T1000 (cell line): ENCODE measurements around the gene SAMD13.
A peak's percentile ranks its signal among the peaks of the same experiment; 100 is the strongest.

ENCODE experiments used
- DNase-seq: peaks from one replicate; lab custom pipeline; 2025; ENCODE audit warnings: mixed read lengths; lab: John Stamatoyannopoulos, UW

Gene SAMD13

DNA sequence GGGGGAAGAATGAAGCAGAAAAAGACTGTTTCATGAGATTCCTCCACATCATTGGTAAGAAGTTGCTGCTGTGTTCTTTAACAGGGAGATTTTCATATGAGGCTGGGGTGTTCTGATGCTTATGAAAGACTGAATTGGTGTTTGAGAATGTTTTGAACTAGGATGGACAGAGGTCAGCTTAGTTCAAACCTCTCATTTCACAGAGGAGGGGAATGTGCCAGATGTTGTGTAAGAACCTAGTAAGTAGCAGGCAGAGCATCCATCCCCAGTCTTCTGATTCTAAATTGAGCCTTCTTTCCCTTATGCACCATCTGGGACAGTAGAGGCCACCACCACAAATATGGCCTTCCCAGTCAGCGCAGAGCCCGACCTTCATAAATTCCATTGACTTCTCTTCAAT lies 43.7 kb downstream of the SAMD13 start:
- DNase-seq, result no peak

DNA sequence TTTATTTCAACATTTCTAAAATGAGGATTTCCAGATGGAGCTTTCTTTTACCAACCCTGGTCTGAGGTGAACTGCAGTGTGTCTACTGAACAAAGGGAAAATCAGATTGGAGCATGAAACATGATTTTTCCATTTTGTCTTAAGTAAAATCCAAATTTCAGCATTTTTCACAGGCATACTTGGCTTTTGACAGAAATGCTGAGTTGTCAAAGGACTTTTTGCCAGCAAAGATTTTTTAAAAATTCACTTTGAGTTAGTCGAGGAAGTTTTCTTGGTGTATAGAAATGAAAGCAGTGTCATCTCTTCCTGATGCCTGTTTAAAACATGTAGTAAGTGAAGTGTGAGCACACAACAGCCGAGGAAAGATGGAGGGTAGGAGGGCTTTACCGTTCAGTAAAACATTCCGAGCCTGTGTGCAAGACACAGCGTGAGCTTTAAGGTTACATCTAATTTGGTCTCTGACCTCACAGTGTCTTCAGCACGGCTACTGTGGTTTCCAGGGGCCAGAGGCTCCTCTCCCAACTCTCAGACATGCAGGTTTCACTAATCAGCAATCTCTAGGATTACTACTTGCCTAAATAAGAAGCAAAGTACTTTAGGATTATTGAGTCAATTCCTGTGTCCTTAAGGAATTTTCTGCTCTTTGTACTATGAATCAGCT lies 45.9 kb downstream of the SAMD13 start:
- DNase-seq, result no peak

DNA sequence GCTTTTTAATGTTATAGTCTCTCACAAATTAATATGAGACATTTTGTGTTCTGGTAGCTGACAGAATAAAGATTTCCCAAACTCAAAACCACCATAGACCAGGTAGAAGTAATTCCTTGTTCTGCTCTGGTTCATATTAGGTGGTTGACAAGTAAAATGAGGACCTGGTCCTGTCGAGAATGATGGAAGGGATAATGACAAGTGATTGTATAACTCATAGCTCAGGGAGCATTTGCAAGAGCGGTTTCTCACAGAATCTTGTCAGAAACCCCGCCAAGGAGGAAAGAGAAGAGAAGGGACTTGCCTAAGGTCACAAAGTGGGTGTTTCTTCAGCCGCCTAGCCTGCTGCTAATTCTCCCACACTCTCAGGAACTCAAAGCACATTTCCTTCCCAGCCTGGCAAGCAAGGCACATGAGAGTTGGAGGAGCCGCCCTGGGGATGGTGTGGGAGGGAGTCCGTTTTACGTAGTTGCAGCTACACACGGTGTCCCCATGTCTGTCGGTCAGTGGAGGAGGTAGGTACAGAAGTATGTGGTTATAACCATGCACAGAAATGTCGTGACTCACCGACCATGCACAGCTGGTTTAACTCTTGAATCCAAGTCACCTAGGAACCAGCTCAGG lies 46.5 kb downstream of the SAMD13 start:
- DNase-seq, result no peak

DNA sequence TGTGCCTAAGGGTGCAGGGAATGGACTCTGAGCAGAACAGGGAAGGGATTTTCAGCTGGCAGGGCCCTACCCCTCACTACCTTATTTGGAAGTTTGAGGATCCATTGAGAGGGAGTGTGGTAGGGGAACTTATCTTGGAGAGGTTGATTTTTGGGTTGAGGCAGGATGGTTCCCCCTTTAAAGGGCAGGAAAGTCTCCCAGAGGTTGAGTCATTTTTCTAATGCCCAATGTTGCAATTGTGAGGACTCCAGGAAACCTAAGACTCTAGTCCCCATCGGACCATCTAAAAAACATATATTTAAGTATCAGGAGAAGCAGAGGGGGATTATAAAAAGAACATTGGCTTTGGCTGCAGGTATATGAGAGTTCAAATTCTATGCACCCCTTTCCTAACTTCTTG lies 47.3 kb downstream of the SAMD13 start:
- no peak for DNase-seq

DNA sequence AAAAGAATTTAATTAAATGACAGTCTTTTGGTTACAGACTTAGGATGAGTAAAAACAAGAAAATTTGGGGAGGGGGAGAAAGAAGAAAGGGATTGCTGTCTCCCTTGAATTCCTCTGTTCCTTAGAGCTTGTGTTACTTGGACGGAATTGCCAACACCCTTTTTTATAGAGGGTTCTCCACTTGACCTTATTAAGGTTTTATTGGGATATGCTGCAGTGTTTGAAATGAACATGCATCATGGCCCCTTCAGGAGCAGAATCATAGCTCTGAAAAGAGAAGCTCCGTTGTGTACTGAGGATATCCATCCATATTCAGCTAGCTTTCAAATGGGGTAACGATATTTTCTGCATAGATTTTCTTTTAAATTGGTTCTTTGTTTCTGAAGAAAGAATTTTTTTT lies 48.6 kb downstream of the SAMD13 start:
- DNase-seq, result no peak

DNA sequence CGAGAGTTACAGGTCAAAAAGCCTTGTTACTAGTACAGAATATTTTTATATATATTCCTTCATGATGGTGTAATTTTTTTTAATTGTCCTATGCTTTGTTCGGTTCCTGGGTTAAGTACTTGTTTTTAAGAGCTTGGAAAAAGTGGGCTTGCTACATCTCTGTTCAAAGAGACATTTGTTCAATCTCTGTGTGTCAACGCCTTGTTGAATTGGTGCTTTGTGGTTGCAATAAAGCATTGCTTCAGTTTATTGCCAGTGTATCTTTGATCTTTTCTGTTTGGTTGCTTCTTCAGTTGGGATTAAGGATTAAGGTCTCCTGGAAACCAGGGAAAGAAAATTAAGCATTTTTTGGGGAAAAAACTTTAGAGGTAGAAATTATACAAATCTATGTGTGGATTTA lies 49.0 kb downstream of the SAMD13 start:
- DNase-seq, result no peak

DNA sequence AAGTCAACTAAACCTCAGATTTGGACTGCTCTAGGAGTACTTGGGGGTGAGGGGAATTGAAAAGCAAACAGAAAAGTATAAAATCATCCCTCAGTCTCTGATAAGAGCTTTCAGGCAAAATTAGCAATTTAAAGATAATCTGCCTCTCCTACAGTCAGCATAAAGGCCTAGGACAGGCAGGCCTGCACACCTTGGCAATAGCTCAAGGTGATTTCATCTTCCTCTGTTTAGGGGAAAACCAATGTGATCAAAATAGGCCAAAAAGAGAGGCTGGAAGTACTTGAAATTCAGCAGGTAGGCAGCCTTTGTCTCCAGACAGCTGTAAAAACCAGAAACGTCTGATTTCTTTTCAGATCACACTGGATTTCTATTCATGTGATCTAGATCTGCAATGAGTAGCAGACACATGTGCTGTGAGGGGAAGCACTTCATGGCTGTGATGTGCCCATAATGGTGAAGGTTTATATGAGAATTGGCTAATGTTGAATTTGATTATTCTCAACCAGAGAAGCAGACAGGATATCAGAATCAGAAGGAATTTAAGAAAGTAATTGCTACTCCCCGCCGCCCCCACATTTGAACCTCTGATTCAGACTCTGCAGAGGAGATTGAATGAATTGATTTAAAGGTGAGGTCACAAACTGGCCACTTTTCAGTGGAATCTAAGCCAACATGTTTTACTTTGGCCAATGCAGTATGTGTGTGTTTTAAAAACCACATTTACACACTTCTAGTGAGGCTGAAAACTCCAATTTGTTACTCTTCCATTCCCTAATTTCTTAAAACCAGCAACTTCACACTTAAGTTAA lies 51.0 kb downstream of the SAMD13 start:
- DNase-seq, result no peak

DNA sequence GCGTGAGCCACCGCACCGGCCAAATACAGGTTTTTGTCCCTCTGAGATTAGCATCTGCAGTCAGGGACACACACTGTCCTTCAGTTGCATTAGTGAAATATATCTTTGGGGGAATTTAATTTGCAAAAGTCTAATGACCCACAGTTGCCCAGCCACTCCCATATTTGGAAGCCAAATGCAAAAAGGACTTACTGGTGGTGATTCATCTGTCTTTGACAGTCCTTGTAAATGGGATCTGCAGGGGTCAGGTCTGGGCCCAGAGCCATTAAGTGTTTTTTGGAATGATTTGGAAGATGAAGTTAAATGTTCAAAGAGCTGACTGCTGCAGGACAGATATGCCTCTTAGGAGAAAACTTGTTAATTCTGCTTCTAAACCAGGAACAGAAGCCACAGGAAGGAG lies 52.2 kb downstream of the SAMD13 start:
- DNase-seq, result no peak

DNA sequence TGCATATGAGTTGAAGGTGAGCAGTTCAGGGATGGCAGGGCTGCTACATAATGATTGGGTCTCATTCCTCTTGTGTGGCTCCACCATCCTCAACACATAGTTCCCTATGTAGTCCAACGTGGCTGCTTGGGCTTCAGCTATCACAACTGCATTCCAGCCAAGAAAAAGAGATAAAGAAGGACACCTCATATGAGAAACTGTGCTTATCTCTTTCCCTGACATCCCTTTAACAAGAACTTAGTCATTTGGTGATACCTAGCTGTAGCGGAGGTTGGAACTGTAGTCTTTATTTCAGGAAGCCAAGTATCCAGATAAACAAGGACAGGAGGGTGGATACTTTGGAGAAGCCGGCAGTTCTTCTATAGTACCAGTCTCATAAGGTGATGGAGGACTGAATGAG lies 54.0 kb downstream of the SAMD13 start:
- no peak for DNase-seq

DNA sequence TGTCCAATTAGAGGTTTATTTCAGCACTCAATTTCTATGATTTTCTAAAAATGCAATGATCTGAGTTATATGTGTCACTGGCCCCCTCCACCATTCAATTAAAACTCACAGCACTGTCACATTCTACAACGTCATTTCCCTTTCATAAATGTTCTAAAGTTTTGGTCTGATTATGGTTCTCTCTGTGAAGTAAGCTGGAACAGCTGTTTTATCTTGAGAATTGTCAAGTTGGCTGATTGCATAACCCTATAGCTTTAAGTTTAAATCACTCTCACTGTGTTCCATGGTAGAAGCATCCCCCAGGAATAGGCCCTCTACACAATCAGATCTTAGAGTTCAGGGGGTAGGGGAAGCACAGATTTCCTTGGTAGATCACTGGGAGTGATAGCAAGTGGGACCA lies 55.4 kb downstream of the SAMD13 start:
- DNase-seq, result no peak

DNA sequence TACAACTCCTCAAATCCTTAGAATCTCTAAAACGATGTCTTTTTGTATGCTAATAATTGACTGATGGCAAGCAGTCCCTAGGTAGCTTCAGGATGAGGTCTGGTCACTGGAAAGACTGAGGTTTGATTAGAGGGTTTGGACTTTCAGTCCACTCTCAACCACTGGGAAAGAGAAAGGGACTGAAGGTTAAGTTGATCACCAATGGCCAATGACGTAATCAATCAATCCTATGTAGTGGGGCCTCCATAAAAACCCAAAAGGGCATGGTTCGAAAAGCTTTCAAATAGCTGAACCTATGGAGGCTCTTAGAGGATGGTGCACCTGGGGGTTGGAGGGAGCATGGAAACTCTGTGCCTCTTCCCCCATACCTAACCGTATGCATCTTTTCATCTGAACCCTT lies 57.2 kb downstream of the SAMD13 start:
- DNase-seq, result no peak

DNA sequence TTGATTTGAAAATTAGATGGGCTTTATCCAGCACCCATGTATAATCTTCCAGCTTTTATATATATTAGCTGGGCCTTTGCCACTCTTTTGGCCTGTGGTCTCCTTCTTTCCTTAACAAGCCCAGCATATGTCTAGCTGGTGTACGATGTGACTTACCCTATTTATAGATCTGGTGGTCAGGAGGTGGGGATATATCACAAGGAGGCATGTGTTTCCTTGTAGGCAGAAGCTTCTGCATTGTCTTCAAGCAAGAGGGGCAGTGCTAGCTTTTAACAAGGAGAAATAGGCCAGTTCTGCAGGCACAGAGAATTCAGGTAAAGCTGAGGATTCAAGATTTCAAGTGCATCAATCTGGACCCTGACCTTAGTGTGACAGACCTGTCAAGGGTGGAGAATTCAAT lies 58.8 kb downstream of the SAMD13 start:
- no peak for DNase-seq

DNA sequence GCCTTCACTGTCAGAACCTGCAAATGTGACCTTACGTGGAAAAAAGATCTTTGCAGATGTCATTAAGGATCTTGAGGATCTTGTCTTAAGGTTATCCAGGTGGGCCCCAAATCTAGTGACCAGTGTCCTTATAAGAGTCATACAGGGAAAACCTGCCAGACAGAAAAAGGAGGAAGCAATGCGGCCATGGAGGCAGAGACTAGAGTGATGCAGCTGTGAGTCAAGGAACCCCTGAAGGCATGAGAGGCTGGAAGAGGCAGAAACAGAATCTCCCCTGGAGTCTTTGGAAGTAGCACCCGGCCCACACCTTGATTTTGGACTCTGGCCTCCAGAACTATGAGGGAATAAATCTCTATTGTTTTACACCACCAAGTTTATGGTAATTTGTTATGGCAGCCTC lies 60.3 kb downstream of the SAMD13 start:
- DNase-seq, result no peak

DNA sequence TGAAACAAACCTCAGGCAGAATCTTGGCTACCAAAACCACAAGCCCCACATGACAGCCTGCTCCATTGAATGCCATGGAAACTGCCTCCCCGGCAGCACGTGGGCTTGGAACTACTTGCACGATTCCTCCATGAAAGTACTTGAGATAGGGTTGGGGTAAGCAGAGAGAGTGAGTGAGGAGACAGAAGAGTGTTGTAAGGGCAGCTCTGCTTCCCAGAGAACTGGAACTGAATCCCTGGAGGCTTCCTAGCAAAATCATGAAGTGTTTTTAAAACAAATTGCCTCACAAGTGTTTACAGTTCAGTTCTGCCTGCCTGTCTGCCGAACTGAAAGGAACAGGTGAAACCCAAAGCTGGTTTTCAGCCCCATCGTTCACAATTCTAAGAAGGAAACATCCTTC lies 61.5 kb downstream of the SAMD13 start:
- no peak for DNase-seq

DNA sequence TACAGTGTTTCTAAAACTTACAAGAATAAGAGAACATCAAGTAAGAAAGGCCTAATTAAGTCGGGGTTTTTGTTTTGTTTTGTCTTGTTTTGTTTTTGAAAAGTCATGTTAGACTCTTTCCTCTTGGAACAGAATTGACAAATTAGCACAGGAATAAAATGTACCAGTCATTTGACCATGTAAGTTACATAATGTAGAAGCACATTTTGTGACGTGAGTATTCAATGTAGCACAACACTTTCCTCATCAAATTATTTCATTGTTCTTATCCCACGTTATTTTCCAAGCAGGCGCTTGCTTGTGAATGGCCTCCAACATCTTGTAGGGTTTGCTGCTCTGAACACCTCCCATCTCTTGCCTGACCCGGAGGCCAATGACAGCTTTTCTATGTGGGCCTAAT lies 62.1 kb downstream of the SAMD13 start:
- no peak for DNase-seq

DNA sequence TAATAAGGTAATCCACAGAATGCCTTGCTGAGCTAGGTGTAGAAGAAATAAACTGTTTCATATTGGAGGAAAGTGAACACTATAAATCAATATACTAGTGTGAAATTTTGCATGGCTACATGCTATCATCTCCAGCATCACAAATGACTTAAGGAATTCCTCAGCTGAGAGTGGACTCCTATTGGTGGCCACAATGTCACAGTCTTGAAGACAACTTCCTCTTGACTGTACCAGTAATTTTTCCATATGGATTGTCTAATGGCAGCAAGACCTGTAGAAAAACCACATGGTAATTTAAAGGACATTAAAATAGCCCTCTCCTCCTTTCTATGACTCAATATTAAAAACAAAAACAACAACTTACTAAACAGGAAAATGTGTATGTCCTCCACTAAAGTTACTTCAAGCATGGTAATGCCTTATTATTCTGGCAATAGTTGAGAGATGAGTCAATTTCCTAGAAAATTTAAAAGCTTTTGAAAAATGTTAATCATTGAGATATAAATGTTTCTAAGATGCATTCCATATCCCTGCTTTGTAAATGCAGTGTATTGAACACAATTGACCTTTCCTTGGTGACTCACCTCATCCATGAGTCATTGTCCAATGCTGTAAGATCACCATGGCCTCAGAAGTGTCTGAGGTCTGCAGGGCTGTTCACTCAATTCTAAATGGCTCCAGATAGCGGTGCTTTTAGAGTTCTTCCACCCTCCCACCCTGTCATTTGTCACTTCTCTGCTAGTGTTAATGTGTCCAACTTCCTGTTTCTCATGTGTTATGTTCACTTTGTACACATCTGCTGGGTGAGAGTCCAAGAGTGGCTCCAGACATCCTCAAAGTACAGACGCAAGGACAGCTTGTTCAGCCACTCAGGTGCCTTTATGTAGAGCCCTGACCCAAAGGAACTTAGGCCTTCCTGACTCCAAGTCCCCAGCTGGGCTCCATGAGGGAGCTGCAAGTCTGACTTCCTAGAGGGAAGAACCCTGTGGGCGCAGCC lies 64.0 kb downstream of the SAMD13 start:
- DNase-seq, result peak; percentile 58

DNA sequence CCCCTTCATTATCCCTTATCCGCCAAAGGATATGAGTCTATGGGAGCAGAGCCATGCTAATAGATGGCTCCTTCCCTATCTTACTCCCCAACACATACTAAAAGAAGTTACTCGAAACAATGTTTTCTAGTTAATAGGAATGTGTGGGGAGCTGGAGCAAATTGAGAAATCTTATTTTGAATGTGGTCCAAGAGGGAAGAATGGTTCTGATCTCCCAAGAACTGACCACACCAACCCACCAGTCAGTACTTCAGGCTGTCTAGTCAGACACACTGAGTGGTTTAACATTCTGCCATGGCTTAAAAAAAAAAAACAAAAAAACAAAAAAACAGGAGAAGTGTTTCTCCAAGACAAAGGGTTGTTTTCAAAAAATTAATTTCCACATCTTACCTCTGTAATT lies 65.3 kb downstream of the SAMD13 start:
- no peak for DNase-seq

DNA sequence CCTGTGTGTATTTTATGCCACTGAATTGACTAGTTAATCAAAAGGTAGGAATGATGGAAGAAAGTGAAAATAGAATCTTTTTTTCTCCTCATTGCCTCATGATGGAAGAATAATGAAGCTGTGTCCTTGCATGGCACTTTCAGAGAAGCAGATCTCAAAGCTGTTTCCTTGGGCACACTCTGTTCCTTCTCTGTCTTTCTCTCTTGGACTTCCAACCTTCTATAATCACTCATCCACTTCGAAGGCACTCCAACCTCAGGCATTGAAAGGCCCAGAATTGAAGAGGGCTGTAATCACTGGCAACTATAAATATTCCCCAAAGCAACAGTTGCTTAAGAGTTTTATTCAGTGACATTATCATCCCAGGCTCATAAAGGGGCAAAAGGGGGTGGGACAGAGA lies 65.7 kb downstream of the SAMD13 start:
- DNase-seq, result no peak

DNA sequence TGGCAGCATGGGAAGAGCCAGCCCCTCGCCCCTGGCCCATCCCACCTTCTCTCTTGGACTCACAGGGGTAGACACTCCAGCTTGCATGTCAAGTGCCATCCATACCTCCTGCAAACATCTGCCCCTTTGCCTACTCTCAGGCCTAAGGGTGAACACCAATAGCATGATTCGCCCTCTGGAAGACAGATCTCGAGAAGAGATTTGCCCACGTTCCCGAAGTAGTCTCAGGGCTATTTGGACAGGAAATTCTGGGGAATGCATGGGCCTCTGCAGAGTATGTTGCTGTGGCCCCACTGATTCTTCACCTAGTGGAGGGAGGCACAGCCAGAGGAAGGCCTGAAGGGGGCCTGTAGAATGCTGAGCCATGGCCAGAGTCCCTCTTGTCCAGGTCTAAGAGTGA lies 66.9 kb downstream of the SAMD13 start:
- no peak for DNase-seq

DNA sequence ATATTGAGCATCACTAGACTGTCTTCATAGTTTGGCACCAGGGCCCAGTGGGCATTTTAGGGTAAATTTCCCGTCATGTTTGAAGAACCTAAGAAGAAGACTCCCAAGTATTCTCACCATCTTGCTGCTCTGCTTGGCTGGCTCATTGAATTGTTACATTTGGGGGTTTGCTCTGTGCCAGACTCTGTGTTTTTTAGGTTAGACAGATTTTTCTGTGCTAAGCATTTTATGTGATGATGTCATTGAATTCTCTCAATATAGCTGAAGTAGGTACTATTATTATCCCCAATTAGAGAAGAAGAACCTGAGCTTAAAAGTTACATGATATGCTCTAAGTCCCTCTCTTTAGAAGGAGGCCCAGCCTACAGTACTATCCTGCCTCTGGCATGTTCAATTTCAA lies 68.8 kb downstream of the SAMD13 start:
- no peak for DNase-seq

DNA sequence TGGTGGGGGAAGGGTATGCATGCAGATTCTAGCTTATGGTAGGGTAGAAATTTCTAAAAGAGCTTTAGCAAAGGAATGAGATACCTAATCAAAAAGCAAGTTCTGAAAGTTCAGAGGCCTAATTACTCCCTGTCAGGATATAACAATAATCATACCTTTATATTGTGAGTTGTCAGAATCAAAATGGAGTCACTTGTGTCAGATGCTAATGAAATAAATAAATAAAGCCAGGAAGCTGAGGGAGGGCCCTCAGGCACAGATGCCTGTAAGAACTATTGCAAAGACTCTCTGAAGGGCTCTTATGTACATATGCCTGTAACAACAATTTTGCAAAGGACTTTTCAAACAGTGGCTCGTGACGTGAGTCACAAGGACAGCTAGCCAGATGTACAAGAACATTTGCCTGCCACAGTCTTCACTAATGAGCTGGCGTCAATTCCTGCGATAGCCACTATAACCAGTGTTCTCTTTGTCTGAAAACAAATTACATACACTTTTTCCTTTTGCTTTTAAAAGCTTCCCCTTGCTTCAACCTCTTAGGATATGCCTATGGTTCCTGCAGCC lies 69.4 kb downstream of the SAMD13 start:
- no peak for DNase-seq
